ENCODE measurements around the gene NR2F1-AS1. TPM values are rescaled to one million over a fixed set of nuclear protein-coding genes. Genes with fewer than 3 reads are reported as not detected.

NR2F1-AS1 gene
- total RNA-seq, 2 donors from 2014 or later: 1.4 to 3.3 TPM

- Mint-ChIP-seq H3K27me3 (ENCODE audit: insufficient read depth) (no peaks in the 10 kb centered on the region), H3K4me3 (no peak overlapping the region), H3K27ac (no peak overlapping the region), H3K9me3 (no peaks in the 10 kb centered on the region), H3K36me3 (ENCODE audit: low read depth) (no peaks in the 10 kb centered on the region), H3K4me1 (peaks cover 4% of the 10 kb centered on the region)
- Histone ChIP-seq H3K9ac (ENCODE audit: extremely low read depth, low read length, poor library complexity, severe bottlenecking) (no peak overlapping the region), H3K27me3 (ENCODE audit: control insufficient read depth, insufficient read depth, low read length, poor library complexity, severe bottlenecking) (no peaks in the 10 kb centered on the region), H3K4me1 (ENCODE audit: control insufficient read depth, insufficient read depth, low read length) (no peaks in the 10 kb centered on the region), H3K4me3 (ENCODE audit: low read length) (no peak overlapping the region), H3K27ac (ENCODE audit: low read depth, low read length) (no peak overlapping the region), H3K9me3 (ENCODE audit: control insufficient read depth, low read length) (no peaks in the 10 kb centered on the region), H3K36me3 (ENCODE audit: control insufficient read depth, insufficient read depth, low read length) (no peaks in the 10 kb centered on the region)
- DNase-seq: no peak
- no peak for TF ChIP-seq CTCF (conservative IDR thresholded peaks at IDR 0.05)
- 100% methylated on average over 1 of the region's 1 CpG; no CpG with 5 or more reads in 1 of the 2 experiments for WGBS, 2 experiments (ENCODE audit: insufficient coverage in 1 of 2, insufficient read length in 1 of 2)
Measured at GRCh38 chr5:93415819-93416218, 165.2 kb downstream of the NR2F1-AS1 start.

- no peaks in the 10 kb centered on the region for H3K9me3 ChIP-seq (ENCODE audit: control insufficient read depth, low read length)
- Mint-ChIP-seq H3K36me3 (ENCODE audit: low read depth) (no peaks in the 10 kb centered on the region), H3K4me1 (peaks cover 10% of the 10 kb centered on the region), H3K27me3 (ENCODE audit: insufficient read depth) (no peaks in the 10 kb centered on the region), H3K27ac (no peak overlapping the region), H3K9me3 (no peaks in the 10 kb centered on the region), H3K4me3 (no peak overlapping the region)
- H3K36me3 ChIP-seq (ENCODE audit: control insufficient read depth, insufficient read depth, low read length): no peaks in the 10 kb centered on the region
- H3K9ac ChIP-seq (ENCODE audit: extremely low read depth, low read length, poor library complexity, severe bottlenecking): no peak overlapping the region
- no peak overlapping the region for H3K27ac ChIP-seq (ENCODE audit: low read depth, low read length)
- H3K4me3 ChIP-seq (ENCODE audit: low read length): no peak overlapping the region
- no peaks in the 10 kb centered on the region for H3K4me1 ChIP-seq (ENCODE audit: control insufficient read depth, insufficient read depth, low read length)
- no peaks in the 10 kb centered on the region for H3K27me3 ChIP-seq (ENCODE audit: control insufficient read depth, insufficient read depth, low read length, poor library complexity, severe bottlenecking)
- WGBS, 2 experiments (ENCODE audit: insufficient coverage in 1 of 2, insufficient read length in 1 of 2): 88 to 100% methylated on average over 2 to 3 of the region's 3 CpGs
- no peak for TF ChIP-seq CTCF (conservative IDR thresholded peaks at IDR 0.05)
- DNase-seq: no peak
Measured at GRCh38 chr5:93411716-93412115, 169.3 kb downstream of the NR2F1-AS1 start.

- no peak for TF ChIP-seq CTCF (conservative IDR thresholded peaks at IDR 0.05)
- Histone ChIP-seq H3K4me3 (ENCODE audit: low read length) (no peak overlapping the region), H3K9ac (ENCODE audit: extremely low read depth, low read length, poor library complexity, severe bottlenecking) (no peak overlapping the region), H3K27me3 (ENCODE audit: control insufficient read depth, insufficient read depth, low read length, poor library complexity, severe bottlenecking) (no peaks in the 10 kb centered on the region), H3K4me1 (ENCODE audit: control insufficient read depth, insufficient read depth, low read length) (no peaks in the 10 kb centered on the region), H3K36me3 (ENCODE audit: control insufficient read depth, insufficient read depth, low read length) (no peaks in the 10 kb centered on the region), H3K27ac (ENCODE audit: low read depth, low read length) (no peak overlapping the region), H3K9me3 (ENCODE audit: control insufficient read depth, low read length) (no peaks in the 10 kb centered on the region)
- no peak overlapping the region for H3K4me3 Mint-ChIP-seq
- no peak for DNase-seq
- no peaks in the 10 kb centered on the region for H3K9me3 Mint-ChIP-seq
- H3K27me3 Mint-ChIP-seq (ENCODE audit: insufficient read depth): no peaks in the 10 kb centered on the region
- peaks cover 10% of the 10 kb centered on the region for H3K4me1 Mint-ChIP-seq
- no peak overlapping the region for H3K27ac Mint-ChIP-seq
- H3K36me3 Mint-ChIP-seq (ENCODE audit: low read depth): no peaks in the 10 kb centered on the region
Measured at GRCh38 chr5:93409691-93410090, 171.3 kb downstream of the NR2F1-AS1 start.

Data from endodermal cell (in vitro differentiated cells).